Esophagus muscularis mucosa (tissue), 4 donors: ENCODE results near the gene GTF2I. TPM values are rescaled to one million over a fixed set of nuclear protein-coding genes. Genes with fewer than 3 reads are reported as not detected.
A peak's percentile ranks its signal among the peaks of the same experiment; 100 is the strongest.
"Not testable (repeated sequence)": the region's sequence is repeated elsewhere in the genome, so short reads cannot be mapped to it uniquely, and the experiment has no call there.

Source experiments
- DNase-seq: peaks from one replicate; pipeline ENCODE4 v3.0.0-alpha.2; 2017; ENCODE audit errors: extremely low spot score
- H3K27ac ChIP-seq, 4 donors: fragments of 200-600 bp; sonication (generic); replicated peaks in 1 of 4; 1 replicate in 3 of 4; 2 replicates in 1 of 4; pipeline ENCODE4 v1.5.1; 2016 to 2019; ENCODE audit warnings: mild to moderate bottlenecking in 1 of 4
- H3K27me3 ChIP-seq, 4 donors: fragments of 200-600 bp; sonication (generic); one replicate each; pipeline versions ENCODE4 v1.5.1 to v1.6.0; 2016 to 2019
- H3K36me3 ChIP-seq, 4 donors: fragments of 200-600 bp; sonication (generic); one replicate each; pipeline ENCODE4 v1.5.1; 2016 to 2019
- H3K4me1 ChIP-seq, 4 donors: fragments of 200-600 bp; sonication (generic); one replicate each; pipeline ENCODE4 v1.5.1; 2016 to 2019
- H3K4me3 ChIP-seq, 4 donors: fragments of 200-600 bp; sonication (generic); 1 replicate in 2 of 4; 2 replicates in 2 of 4; pipeline ENCODE4 v1.5.1; 2016 to 2019; ENCODE audit warnings: mild to moderate bottlenecking in 4 of 4, moderate library complexity in 1 of 4
- H3K9me3 ChIP-seq, 4 donors: fragments of 200-600 bp; sonication (generic); 1 replicate in 3 of 4; 2 replicates in 1 of 4; pipeline ENCODE4 v1.5.1; 2016 to 2019
- CTCF ChIP-seq, 3 experiments: fragments of 200-600 bp in 2 of 3; fragments of 450-650 bp in 1 of 3; sonication (generic) in 2 of 3; IDR thresholded peaks; one replicate each; pipeline ENCODE4 v1.5.1; 2017 to 2019; ENCODE audit warnings: antibody characterized with exemption in 3 of 3, mild to moderate bottlenecking in 2 of 3, moderate library complexity in 1 of 3
- EP300 ChIP-seq: sonication (generic); formaldehyde crosslinking; IDR thresholded peaks from one replicate; pipeline ENCODE4 v1.6.1; 2017; ENCODE audit warnings: antibody characterized with exemption
- POLR2A ChIP-seq: fragments of 450-650 bp; IDR thresholded peaks from one replicate; pipeline ENCODE4 v1.6.1; 2017; ENCODE audit warnings: antibody characterized with exemption, moderate library complexity, mild to moderate bottlenecking, low read depth
- POLR2AphosphoS5 ChIP-seq, 2 donors: sonication (generic); formaldehyde crosslinking; IDR thresholded peaks; one replicate each; pipeline ENCODE4 v1.6.1; 2017; ENCODE audit warnings: antibody characterized with exemption in 2 of 2
- WGBS: methylation state at CpG from one replicate; pipeline ENCODE4 v1.1.5; 2018; 5-methylcytosine and 5-hydroxymethylcytosine counted together
- intact Hi-C: fragments of 100-400 bp; cut with DNase I; formaldehyde crosslinking; loops from one replicate; pipeline ENCODE4 v1.15.1; 2023
- total RNA-seq, 4 donors: library from RNA; depleted of rRNA; stranded (reverse); fragments of >200 nt; gene quantifications; one replicate each; pipeline versions ENCODE4 v1.1.0 to v1.2.1, GENCODE V29; 2016

Gene GTF2I
- total RNA-seq, 4 donors from 2014 or later: 101 to 169 (median 136) TPM

DNA sequence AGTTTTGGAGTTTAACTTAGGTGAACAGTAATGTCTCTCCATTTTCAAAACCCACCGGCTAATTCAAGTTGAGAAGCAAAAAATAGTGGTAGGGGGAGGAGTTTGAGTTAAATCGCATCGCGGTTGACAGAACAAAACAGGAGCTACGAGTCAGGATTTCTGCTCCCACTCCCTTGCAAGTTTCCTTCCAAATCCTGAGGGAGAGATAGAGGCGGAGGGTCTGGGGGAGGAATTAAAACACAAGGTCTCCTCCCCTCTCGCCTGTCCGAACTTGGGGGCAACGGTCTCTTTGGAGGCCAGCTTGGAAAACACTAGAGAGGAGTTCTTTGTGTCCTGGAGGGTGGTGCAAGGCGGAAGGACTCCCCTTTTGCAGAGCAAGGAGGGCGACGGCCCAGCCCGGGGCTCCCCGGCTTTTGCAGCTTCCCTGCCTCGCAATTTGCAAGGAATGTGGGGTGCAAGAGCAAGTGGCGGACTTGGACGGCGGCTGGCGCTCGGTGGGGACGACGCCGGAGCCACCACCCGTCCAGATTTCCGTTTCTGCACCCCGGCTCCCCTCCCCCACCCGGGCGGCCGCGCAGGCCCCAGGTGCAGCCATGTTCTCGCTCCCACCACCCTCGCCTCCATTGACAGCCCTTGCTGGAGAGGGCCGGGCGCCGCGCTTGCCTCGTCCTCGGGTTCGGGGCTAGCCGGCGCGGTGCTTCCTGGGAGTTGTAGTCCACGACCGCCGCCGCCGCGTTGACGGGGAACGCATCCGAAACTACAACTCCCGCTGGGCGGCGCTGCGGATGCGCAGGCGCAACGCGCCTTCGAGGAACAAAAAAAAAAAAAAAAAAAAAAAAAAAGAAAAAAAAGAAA is 454 bp upstream of the GTF2I start:
- 0% methylated on average over 28 of the region's 60 CpGs for WGBS
- peaks cover 35 to 54% (median 51%) of the 10 kb centered on the region in 4 donors for H3K4me1 ChIP-seq
- peak overlapping the region; percentile 91 to 100 (median 100) for H3K4me3 ChIP-seq
- H3K27ac ChIP-seq: peak overlapping the region; percentile 98 to 100 (median 100)
- peak; percentile 78 to 83 for TF ChIP-seq POLR2AphosphoS5 (IDR thresholded peaks at IDR 0.05)
- TF ChIP-seq EP300: no peak
- peak in 2 of 3 experiments; percentile 16 to 24 for TF ChIP-seq CTCF (IDR thresholded peaks at IDR 0.05)
- no peak for TF ChIP-seq POLR2A
- no peaks in the 10 kb centered on the region for H3K9me3 ChIP-seq
- DNase-seq: peak; percentile 99
- H3K36me3 ChIP-seq: no peaks in the 10 kb centered on the region
- intact Hi-C loops: loop anchor here (5.0 kb wide), 1 partner anchor 45 kb away; no protein-coding TSS in a partner anchor
- H3K27me3 ChIP-seq: no peaks in the 10 kb centered on the region

- Histone ChIP-seq H3K9me3 (no peaks in the 10 kb centered on the region), H3K27ac (peak overlapping the region; percentile 98 to 100 (median 100)), H3K4me1 (peaks cover 45 to 67% (median 63%) of the 10 kb centered on the region in 4 donors), H3K4me3 (peak overlapping the region; percentile 91 to 100 (median 100)), H3K36me3 (no peaks in the 10 kb centered on the region), H3K27me3 (no peaks in the 10 kb centered on the region)
- intact Hi-C loops: loop anchor here (5.0 kb wide), 1 partner anchor 46 kb away; no protein-coding TSS in a partner anchor
- TF ChIP-seq EP300 (no peak), POLR2AphosphoS5 (IDR thresholded peaks at IDR 0.05) (peak; percentile 30 to 44), CTCF (IDR thresholded peaks at IDR 0.05) (no peak), POLR2A (no peak)
- WGBS: 13% methylated on average over 11 of the region's 108 CpGs
- peak; percentile 96 for DNase-seq
Measured at GRCh38 chr7:74658178-74659004, 873 bp downstream of the GTF2I start.

DNA sequence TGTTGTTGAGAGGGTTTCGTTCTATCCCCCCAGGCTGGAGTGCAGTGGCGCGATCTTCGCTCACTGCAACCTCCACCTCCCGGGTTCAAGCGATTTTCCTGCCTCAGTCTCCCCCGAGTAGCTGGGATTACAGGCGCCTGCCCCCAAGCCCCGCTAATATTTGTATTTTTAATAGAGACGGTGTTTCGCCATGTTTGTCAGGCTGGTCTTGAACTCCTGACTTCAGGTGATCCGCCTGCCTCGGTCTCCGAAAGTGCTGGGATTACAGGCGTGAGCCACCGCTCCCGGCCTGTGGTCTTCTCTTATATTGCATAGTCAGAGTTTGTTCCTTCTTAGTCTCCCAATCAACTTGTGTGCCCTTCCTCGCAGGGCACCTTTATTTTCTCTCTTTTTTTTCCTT is 2.7 kb downstream of the GTF2I start:
- Histone ChIP-seq H3K4me3 (peak overlapping the region; percentile 8 to 100 (median 30)), H3K27ac (peak overlapping the region; percentile 98 to 100 (median 100)), H3K4me1 (peaks cover 55 to 84% (median 79%) of the 10 kb centered on the region in 4 donors)
- not testable (repeated sequence) for H3K27me3 ChIP-seq, H3K36me3 ChIP-seq, H3K9me3 ChIP-seq, DNase-seq
- WGBS: 76% methylated on average over 18 of the region's 18 CpGs
- intact Hi-C loops: loop anchor here (10.0 kb wide), 1 partner anchor 65 kb away; no protein-coding TSS in a partner anchor

GRCh38 chr7:74661836-74662794 is 4.6 kb downstream of the GTF2I start:
- DNase-seq, H3K27me3 ChIP-seq, H3K4me3 ChIP-seq, H3K9me3 ChIP-seq: not testable (repeated sequence)
- intact Hi-C loops: loop anchor here (10.0 kb wide), 1 partner anchor 63 kb away; no protein-coding TSS in a partner anchor
- 71% methylated on average over 18 of the region's 21 CpGs for WGBS
- peaks cover 0 to 26% (median 9%) of the 10 kb centered on the region in 4 donors for H3K36me3 ChIP-seq
- peaks cover 50 to 79% (median 69%) of the 10 kb centered on the region in 4 donors for H3K4me1 ChIP-seq
- peak overlapping the region; percentile 98 to 100 (median 100) for H3K27ac ChIP-seq

- no peak for TF ChIP-seq POLR2A
- TF ChIP-seq EP300: no peak
- no peak for TF ChIP-seq CTCF (IDR thresholded peaks at IDR 0.05)
- TF ChIP-seq POLR2AphosphoS5 (IDR thresholded peaks at IDR 0.05): no peak
- DNase-seq: no peak
- intact Hi-C loops: loop anchor here (10.0 kb wide), 1 partner anchor 59 kb away; no protein-coding TSS in a partner anchor
- Histone ChIP-seq H3K36me3 (peaks cover 0 to 26% (median 9%) of the 10 kb centered on the region in 4 donors), H3K4me1 (peaks cover 37 to 89% (median 70%) of the 10 kb centered on the region in 4 donors), H3K4me3 (no peak overlapping the region), H3K9me3 (no peaks in the 10 kb centered on the region), H3K27me3 (no peaks in the 10 kb centered on the region), H3K27ac (peak overlapping the region in 2 of 4 donors; percentile 2 to 99)
- WGBS: 89% methylated on average over 12 of the region's 12 CpGs
Measured at GRCh38 chr7:74665296-74665938, 7.9 kb downstream of the GTF2I start.

DNA sequence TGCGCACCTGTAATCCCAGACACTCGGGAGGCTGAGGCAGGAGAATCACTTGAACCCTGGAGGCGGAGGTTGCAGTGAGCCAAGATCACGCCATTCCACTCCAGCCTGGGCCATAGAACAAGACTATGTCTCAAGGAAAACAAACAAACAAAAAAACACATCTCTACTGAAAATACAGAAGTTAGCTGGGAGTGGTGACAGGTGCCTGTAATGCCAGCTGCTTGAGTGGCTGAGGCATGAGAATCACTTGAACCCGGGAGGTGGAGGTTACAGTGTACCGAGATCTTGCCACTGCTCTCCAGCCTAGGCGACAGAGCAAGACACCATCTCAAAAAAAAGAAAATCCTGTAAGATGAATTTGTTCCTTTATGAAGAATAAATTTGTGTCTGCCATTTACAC is 9.5 kb downstream of the GTF2I start:
- WGBS: 95% methylated on average over 7 of the region's 7 CpGs
- not testable (repeated sequence) for H3K4me3 ChIP-seq, H3K9me3 ChIP-seq, DNase-seq, H3K27me3 ChIP-seq
- peaks cover 33 to 89% (median 67%) of the 10 kb centered on the region in 4 donors for H3K4me1 ChIP-seq
- intact Hi-C loops: loop anchor here (10.0 kb wide), 1 partner anchor 58 kb away; no protein-coding TSS in a partner anchor
- peak overlapping the region in 1 of 4 donors; percentile 19 for H3K27ac ChIP-seq
- peaks cover 0 to 26% (median 9%) of the 10 kb centered on the region in 4 donors for H3K36me3 ChIP-seq

DNA sequence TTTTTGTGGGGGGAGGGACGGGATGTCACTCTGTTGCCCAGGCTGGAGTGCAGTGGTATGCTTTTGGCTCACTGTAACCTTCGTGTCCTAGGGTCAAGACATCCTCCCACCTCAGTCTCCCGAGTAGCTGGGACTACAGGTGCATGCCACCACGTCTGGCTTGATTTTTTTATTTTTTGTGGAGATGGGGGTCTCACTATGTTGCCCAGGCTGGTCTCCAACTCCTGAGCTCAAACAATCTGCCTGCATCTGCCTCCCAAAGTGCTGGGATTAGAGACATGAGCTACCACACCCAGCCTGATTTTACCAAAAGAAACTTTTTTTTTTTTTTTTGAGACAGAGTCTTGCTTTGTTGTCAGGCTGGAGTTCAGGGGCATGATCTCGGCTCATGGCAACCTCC is 10.0 kb downstream of the GTF2I start:
- DNase-seq: not testable (repeated sequence)
- intact Hi-C loops: loop anchor here (10.0 kb wide), 1 partner anchor 57 kb away; no protein-coding TSS in a partner anchor

More for the DNA sequence above, 10.0 kb downstream of the GTF2I start:
- H3K27me3 ChIP-seq, H3K9me3 ChIP-seq, H3K4me3 ChIP-seq: not testable (repeated sequence)
- Histone ChIP-seq H3K36me3 (peaks cover 0 to 26% (median 9%) of the 10 kb centered on the region in 4 donors), H3K27ac (peak overlapping the region in 1 of 4 donors; percentile 19), H3K4me1 (peaks cover 37 to 90% (median 67%) of the 10 kb centered on the region in 4 donors)
- WGBS: 86% methylated on average over 5 of the region's 5 CpGs
